LoVo (cell line): Measurements from ENCODE around the gene ADARB1.

ENCODE experiments used
- DNase-seq: peaks from one replicate; pipeline ENCODE4 v3.0.0-alpha.2; 2016; ENCODE audit warnings: low spot score

Gene ADARB1

DNA sequence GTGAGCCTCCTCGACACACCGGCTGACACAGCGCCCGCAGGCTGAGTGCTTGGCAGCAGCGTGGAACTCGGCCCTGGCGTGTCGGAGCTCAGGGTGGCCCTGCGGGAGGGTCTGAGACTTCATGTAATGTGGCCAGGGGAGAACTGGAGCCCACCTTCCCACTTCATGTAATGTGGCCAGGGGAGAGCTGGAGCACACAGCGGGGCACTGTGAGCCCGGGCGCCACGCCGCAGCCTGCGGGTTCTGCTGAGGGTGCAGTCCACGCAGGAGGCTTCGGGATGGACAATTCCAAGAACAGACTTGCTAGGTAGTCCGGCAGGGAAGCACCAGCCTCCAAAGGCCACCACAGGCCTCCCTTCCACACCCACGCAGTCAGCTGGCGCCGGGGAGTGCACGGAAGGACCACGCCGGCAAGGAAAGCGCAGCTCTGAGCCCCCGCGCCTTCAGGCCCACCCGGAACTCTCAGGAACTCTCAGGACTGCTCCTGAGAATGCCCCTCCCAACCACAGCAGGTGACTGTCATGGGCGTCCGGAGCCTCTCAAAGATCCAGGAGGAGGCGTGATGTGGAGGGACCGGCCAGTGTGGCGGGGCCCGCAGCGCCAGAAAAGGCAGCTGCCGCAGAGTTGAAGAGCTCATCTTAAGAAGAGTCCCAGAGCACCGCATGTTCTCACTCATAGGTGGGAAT, 19.3 kb upstream of the ADARB1 start:
- no peak for DNase-seq

DNA sequence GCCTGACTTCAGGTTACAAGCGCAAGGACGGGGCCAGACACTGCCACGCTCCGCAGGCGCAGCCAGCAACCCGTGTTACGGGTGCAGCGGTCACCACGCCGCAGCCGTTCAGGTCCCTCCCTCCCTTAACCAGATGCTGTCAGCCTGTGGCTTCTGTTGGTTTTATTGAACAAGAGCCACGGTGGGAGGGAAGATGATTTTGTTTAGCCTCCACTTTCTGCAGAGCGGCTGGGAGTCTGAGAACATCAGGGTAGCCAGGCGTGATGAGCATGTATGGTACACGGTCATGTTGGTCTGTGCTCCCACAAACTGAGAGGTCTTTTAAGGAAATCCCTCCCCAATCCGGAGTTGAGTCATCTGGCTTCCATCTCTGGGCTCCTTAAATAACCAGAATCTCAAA, 18.5 kb upstream of the ADARB1 start:
- DNase-seq: no peak

DNA sequence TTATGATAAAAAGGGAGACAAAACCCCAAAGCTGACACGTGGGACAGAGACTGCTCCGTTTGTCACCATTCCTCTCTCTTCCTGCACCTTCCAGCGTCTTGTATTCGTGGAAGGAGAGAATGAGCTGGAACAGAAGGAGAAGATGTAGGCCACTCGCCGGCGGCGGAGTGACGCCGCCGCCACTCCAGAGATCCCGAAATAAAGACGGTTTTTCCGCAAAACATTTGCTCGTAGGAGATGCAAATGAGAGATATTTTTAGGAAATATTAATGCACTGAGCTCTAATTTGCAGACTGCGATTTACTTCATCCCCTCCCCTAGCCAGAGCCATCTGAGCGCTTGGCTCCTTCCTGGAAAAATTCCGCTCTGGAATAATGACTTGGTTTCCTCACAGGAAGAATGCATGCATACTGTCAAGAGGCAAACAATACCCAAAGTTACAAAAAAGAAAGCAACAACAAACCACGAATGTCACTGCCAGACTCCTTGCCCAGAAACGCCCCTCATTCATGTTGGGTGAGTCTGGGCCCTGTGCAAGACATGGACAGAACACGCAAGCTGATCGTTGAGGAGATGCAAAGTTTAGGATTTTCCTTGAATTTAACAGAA, 18.0 kb upstream of the ADARB1 start:
- no peak for DNase-seq

DNA sequence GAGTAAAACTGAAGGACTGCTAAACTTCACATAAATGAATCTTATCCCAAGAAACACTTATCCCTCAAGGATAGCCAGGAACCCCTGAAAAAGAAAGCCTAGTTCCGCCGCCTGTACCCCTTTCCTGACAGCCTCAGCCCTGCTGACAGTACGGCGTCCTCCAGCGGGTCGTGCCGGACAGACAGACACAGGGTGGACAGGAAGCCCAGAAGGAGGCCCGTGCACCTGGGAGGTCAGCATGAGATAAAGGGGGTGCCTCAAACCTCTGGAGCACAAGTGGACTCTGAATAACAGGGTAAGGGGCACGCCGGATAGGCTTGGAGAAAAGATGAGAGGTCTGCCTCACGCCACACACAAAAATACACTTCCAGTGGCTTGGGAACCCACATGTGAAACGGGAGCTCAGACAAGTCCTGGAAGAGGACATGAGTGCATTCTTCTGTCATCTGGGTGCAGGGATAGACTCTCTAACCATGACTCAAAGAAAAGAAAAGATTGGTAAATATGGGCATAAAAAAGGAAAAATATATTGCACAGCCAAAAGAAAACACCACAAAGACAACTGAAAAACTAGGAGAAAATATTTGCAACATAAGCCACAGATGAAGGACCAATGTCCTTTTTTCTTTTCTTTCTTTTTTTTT, 17.3 kb upstream of the ADARB1 start:
- no peak for DNase-seq

DNA sequence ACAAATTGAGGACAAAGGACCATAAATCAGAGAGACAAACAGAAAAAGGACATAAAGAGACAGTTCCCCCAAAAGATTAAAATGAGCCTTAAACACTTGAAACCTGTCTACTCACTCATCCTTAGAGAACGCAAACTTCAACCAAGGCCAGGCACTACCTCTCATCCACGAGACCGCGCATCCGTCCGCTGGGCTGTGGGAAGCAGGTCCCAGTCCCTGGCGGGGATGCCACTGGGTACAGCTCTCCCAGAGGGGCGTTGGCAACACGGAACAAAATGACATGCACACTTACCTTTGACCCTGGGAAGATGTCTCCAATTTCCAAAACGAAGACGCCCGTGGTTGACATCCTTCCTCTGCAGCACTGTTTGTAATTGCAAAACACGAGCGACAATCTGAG, 16.5 kb upstream of the ADARB1 start:
- DNase-seq: no peak

DNA sequence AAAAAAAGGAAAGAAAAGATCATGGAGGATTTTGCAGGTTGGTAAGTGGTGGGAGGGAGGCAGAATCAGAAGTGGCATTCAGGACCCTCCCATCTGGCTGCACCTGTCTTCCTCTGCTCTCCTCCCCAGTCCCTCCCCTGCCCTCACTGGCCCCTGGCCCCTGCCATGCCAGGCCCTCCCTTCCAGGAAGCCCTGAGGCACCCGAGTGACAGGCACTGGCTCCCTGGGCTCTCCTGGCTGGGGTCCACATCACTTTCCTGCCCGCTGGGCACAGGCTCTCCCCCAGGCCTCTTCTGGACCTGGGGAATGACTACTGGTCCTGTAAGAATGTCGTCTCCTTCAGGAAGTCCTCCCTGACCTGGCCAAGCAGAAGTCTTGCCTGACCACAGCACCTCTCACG, 15.3 kb upstream of the ADARB1 start:
- DNase-seq: no peak

DNA sequence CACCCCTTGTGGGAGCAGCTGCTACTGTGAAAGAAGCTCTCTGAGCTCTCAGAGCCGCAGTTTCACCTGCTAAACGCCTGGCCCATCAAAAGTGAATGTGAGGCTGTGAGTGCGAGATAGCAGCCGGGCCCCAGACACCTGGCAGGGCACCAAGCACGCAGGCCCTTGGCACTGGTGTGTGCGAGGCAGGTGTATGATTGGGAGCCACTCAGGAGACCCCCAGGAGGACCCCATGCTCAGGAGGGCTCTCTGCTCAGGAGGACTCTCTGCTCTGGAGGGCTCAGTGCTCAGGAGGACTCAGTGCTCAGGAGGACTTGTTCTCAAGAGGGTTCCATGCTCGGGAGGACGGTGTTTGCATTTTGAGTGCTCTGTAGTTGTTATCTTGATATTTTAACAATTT, 14.3 kb upstream of the ADARB1 start:
- DNase-seq: no peak

DNA sequence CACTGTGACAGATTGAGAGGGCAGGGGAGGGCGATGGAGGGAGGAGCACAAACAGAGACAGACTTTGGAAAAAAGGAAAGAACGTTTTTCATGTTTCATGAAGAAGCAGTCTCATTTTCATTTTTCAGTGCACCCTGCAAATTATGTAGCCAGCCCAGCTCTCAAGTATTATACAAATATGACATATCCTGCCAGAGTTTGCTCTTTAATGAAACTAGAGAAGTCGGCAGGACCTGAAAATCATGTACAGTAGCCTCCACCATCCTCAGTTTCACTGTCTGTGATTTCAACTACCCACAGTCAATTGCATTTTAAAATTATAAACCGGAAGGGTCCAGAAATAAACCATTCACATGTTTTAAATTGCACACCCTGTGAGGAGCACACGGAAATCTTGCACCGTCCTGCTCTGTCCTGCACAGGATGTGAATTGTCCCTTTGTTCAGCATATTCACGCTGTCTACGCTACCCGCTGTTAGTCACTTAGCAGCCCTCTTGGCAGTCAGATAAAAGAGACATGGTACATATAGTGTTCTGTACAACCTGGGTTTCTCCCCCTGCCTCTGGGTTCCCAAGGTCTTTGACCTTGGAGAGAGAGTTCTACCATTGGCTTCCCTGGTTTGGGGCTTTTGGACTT, 13.6 kb upstream of the ADARB1 start:
- DNase-seq: no peak

DNA sequence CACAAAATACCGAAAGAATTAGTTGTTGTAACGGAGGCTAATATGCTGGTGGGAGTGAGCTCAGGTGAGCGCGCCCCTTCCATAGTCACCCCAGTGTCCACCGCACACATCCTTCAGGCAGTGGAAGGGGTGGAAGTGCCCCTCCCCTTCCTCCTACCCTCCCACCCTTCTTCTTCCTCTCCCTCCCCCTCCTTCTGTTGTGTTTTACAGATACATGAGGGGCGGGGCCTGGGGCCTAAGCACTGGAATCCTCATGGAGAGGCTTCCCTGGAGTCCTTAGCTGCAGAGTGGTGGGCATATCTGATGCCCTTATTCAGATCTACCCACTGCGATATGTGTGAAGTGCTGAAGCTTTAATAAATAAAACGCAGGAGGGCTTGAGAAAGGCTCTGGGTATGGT, 10.3 kb upstream of the ADARB1 start:
- no peak for DNase-seq

DNA sequence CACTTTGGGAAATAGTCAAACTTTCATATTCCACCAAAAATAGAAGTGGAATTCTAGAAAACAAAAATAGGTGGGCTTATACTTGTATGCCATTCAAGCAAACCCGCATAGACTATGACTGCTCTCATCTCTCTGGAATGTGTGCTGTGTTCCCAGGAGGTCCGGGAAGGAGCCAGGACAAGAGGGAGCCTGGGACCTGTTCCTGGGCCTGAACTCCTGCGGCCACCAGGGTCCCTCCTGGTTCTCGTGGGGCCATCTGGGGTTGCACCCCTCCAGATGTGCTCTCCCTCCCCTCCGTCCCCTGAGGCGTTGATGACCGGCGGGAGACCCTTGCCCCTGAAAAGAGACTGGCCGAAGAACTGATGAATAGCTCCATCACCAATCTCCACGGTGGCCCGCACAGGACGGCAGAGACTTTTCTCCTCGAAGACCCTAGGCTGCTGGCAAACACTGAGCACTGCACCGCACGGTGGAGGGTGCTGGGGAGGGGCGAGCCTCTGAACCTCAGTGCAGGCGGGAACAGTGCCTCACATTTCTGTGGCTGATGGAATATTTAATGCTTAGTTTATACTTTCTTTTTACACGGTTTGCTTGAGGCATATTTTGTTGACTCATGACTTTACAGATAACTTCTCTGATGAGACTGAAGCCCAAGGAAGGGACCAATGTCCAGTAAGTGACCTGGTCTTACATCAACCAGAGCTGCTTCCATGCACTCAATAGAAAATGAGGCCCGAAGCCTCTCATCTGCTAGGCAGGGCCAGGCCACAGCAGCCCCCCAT, 9.6 kb upstream of the ADARB1 start:
- no peak for DNase-seq

DNA sequence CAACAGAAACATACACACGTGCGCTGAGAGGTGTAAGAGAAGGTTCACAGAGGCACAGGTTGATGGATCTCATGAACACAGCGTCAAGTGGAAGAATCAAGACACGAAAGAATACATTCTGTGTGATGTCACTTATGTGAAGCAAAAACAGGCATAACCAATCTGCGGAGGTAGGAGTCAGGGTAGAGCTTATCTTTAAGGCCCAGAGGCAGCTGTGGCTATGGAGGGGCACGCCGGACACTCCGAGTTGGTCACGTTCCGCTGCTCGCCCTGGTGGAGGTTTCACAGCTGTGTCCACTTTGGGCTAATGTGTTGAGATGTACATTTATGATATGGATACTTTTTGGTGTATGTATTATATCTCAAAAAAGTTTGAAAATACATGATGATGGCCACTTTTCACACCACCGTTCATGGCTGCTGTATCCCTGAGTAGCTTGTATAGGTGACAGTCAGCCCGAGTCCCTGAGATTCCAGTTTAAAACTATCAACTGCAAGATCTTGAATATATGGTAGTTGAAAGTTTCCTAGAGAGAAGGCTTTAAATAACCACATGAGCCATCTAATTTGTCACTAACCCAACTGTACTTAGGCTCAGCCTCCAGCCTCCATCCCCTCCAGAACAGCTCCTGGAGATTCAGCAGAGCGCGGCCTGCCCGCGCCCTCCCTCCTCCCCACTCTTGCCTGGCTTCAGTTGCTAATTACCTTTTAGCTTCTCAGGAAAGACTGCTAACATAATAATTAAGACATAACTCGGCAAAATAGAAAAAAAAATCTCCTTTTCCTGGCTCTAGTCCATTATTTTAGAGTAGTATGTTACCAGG, 6.7 kb upstream of the ADARB1 start:
- no peak for DNase-seq

DNA sequence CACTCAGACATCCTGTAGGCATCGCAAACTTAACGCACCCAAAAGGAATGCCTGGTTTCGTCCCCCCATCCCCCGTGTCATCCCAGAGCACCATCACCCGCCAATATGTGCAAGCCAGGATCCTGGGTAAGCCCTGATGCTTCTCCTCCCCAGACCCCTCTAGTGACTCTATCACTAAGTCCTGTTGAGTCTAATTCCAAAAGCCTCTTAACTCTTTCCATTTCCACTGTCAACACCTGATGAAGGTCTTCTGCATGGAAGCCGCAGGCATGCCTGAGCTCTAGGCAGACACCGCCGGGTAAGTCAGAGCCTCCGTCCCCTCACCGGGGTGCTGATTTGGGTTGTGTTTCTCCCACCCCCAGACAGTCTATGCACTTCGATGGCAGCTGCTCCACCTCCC, 5.3 kb upstream of the ADARB1 start:
- no peak for DNase-seq

DNA sequence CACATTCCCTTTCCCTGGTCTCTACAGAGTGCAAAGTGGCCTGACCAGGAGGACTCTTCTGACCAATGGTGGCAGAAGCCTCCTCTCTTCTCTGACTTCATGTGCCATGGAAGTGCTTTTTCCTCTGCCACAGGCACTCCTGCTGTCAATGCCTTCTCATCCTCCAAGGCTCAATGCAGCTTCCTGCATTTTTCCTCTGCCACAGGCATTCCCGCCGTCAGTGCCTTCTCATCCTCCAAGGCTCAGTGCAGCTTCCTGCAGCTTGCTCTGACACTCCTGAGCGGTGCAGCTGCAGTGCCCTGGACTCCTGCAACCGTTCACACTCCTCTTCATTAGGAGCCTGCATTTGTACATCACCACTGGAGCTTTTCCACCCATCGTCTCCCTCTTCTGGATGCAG, 4.7 kb upstream of the ADARB1 start:
- DNase-seq: no peak

DNA sequence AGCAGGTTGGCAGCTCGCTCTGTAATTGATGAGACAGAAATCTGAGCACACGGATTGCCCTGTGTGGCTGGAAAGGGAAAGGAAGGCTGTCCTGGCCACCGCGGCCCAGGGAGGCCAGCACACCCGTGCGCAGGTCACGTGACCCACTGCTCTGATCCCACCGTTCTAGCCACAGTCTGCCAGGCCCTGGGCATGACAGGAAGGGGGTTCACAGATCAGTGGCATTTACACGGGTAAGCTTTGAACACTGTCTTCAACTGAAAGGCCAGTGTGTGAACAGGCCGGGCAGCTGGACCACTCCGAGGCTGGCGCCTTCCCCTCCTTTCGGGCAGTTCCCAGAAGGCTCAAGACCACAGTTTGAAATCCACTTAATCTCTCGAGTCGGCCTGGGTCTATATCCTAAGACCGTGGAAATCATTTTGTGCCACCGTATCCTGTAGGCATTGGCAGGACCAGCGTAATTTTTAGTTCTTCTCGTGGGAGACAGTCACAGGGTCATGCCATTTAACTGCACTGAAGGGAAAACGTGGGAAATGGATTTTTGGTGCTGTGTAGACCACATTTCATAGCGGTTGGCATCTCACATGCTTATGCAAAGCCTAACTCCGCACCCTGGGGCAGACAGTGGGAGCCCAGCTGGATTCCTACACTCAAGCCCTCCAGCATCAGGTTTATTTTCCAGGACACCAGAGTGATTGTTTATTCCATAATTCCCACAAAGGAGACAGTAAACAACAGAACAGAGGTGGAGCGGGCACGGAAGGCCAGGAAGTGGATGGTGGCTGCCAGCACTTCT, 3.1 kb upstream of the ADARB1 start:
- DNase-seq: no peak

DNA sequence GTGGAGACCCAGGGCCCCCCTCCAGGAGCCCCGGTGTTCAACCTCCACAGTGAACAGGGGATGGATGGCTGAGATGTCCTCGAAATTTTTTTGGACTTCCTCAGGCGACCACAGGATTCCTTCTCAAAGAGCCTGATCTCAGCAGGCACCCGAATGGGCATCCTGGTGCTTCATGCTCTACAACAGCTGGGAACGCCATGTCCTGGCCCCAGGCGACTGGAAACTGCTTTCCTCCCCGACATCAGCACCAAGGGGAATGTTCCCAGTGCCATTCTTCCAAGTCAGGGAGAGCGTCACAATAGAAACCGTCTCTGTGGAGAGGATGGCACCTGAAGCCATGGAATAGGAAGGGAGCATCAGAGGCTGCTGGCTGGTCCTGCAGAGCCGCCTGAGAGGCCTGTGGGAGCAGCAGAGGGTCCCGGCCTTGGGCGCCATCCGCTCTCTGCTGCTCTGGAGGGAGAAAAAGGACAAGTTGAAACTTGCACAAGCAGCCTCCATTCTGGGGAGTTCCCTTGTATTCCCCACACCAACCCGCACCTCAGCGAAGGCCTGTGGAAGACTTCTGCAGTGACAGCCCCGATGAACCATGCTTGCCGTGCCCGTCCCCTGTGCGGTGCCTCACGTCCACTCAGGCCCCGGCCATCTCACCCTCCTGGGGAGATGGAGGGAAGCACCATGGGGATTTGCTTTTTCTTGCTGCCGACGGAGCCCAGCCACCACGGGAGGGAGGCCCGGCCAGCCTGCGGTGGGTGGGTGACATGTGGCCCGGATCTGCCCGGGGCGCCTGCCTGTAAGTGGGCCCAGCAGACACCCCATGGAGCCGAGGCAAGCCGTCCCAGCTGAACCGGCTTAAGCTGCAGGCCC, 2.3 kb upstream of the ADARB1 start:
- no peak for DNase-seq

DNA sequence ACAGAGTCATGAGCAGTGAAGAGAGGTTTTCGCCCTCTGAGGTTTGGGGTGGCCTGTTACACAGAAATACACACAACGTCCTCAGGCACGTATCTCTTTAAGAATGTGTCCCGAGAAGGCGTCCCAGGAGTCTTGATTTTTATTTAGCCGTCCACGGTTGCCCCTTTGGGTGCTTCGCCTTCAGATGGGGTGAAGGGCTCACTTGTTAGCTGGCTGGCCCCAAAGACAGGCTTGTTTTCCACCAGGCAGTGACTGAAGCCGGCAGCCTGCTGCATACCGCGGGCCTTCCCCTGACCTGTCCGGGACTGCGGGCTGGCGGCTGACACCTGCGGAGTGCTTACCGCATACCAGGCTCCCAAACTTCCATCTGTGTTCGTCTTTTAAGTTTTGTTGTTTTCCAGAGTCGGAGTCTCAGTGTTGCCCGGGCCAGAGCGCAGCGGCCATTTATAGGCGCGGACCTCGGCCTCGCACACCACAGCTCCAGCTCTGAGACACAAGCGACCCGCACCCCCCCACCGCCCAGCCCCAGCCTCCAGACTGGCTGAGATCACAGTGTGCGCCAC, 1.6 kb upstream of the ADARB1 start:
- DNase-seq: no peak

DNA sequence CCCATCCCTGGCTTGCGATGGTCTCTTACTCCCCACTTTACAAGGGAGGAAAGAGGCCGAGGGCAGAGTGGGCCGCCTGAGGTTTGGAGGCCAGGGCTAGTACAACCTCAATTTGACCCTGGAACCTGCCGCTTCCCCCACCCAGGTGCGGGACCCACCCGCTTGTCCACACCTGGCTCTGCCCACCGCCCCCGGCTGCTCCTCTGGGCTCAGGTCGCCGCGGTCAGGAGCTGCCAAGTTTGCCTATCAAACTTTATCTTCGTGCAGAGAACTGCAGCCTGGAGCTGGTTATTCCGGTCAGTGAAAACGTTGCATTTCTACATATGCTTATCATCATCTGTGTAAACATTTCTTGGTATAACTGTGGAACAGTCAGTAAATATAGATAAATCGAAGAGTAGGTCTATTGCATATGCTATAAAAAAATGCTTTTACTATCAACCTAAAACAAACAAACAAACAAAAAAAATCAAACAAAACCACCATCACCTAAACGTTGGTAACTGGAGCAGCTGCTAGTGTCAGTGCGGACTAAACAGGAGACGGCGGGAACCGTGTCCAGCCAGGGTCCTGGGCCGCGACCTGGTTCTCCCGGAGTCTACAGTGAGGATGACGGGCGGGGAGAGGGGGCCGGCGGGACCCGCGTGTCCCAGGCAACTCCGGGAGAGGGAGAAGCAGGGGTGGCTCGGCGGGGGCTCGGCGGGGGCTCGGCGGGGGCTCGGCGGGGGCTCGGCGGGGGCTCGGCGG, 906 bp upstream of the ADARB1 start:
- peak; percentile 36 for DNase-seq

DNA sequence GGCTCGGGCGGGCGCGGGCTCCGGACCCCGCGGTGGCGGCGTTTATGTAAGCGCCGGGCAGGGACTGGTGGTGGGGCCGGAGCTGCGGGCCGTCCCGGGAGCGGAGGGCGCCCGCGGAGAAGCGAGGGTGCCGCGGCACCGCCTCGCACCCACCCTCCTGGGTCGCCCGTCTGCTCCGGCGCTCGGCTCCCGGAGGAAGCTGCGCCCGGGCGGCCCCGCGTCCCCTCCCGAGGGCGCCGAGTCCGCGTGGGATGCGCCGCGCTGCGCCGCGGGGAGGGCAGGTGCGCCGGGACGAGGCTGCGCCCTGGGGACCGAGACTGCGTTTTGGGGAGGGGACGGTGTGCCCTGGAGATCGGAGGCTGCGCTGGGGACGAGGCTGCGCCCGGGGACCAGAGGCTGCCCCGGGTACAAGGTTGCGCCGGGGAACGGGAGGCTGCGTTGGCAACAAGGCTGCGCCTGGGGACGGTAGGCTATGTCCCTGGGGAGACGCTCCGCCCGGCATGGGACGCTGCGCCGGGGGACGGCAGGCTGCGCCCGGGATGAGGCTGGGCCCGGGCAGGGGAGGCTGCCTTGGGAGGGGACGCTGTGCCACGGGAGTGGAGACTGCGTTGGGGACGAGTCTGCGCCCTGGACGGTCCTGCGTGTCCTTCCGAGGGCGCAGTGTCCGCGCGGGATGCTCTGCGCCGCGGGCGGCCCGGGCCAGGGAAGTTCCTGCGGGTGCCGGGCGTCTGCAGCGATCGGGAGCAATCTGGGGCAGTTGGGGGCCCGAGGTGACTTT, 627 bp downstream of the ADARB1 start:
- DNase-seq: no peak
